Heart left ventricle (tissue), 16 donors: Measurements from ENCODE around the gene SHROOM1. TPM values are rescaled to one million over a fixed set of nuclear protein-coding genes. Genes with fewer than 3 reads are reported as not detected.

Experiments
- ATAC-seq, 4 donors: fragments of 200-7000 bp; cut with Tn5 transposase; one replicate each; pipeline ENCODE4 v1.9.1; 2020 to 2022; ENCODE audit warnings: moderate library complexity in 4 of 4, mild to moderate bottlenecking in 3 of 4, moderate number of reproducible peaks in 1 of 4
- DNase-seq, 5 donors: peaks; one replicate each; pipeline ENCODE4 v3.0.0-alpha.2; 2020
- H3K27ac ChIP-seq, 12 donors: fragments of 200-600 bp; sonication (generic) in 4 of 12; one replicate each; pipeline versions ENCODE4 v1.5.0 to v1.8.0; 2016 to 2022; ENCODE audit warnings: mild to moderate bottlenecking in 2 of 12
- H3K27me3 ChIP-seq, 9 donors: fragments of 200-600 bp; sonication (generic) in 2 of 9; one replicate each; pipeline versions ENCODE4 v1.5.1 to v1.8.0; 2016 to 2022; ENCODE audit warnings: mild to moderate bottlenecking in 3 of 9
- H3K36me3 ChIP-seq, 9 donors: fragments of 200-600 bp; sonication (generic) in 2 of 9; one replicate each; pipeline versions ENCODE4 v1.5.0 to v1.8.0; 2018 to 2022; ENCODE audit warnings: mild to moderate bottlenecking in 2 of 9
- H3K4me1 ChIP-seq, 12 donors: fragments of 200-600 bp; sonication (generic) in 4 of 12; one replicate each; pipeline versions ENCODE4 v1.5.0 to v1.8.0; 2016 to 2022; ENCODE audit warnings: mild to moderate bottlenecking in 3 of 12
- H3K4me3 ChIP-seq, 12 donors: fragments of 200-600 bp; sonication (generic) in 4 of 12; one replicate each; pipeline versions ENCODE4 v1.5.0 to v1.8.0; 2017 to 2022; ENCODE audit warnings: mild to moderate bottlenecking in 9 of 12, moderate library complexity in 4 of 12
- H3K9me3 ChIP-seq, 12 donors: fragments of 200-600 bp; sonication (generic) in 4 of 12; one replicate each; pipeline versions ENCODE4 v1.5.0 to v1.8.0; 2016 to 2022; ENCODE audit warnings: mild to moderate bottlenecking in 1 of 12
- POLR2A ChIP-seq, 2 donors: fragments of 450-650 bp; IDR thresholded peaks; one replicate each; pipeline ENCODE4 v1.6.1; 2017; ENCODE audit warnings: antibody characterized with exemption in 2 of 2, mild to moderate bottlenecking in 2 of 2, moderate library complexity in 2 of 2
- WGBS, 4 donors: extraction: QIAGEN DNeasy Blood & Tissue Kit in 2 of 4; methylation state at CpG; one replicate each; pipeline versions ENCODE4 v1.1.5 to v1.1.7; 2013 to 2018; 5-methylcytosine and 5-hydroxymethylcytosine counted together
- intact Hi-C, 10 donors: fragments of 100-400 bp; cut with DNase I; formaldehyde crosslinking; loops; one replicate each; pipeline versions ENCODE4 v1.11.1 to v1.14.2; 2022
- polyA plus RNA-seq, 2 donors: library from polyadenylated mRNA; stranded (reverse); fragments of 200-250 nt; gene quantifications; one replicate each; pipeline ENCODE4 v1.2.3, GENCODE V29; 2013
- total RNA-seq, 9 donors: library from RNA; depleted of rRNA in 2 of 9; stranded (reverse); fragments of >200 nt in 2 of 9; fragmentation: NEBNext Ultra II Directional in 3 of 9; extraction: Animal tissue kit (Norgen Biotek cat#: 25700) in 3 of 9; gene quantifications; one replicate each; pipeline versions ENCODE4 v1.1.0 to v1.2.4, GENCODE V29; 2016 to 2023
- TF ChIP-seq, protein P1 (sequence below), 12 donors: fragments of 200-600 bp; sonication (generic) in 4 of 12; IDR thresholded peaks; one replicate each; pipeline versions ENCODE4 v1.5.0 to v1.8.0; 2018 to 2022; ENCODE audit warnings: antibody characterized with exemption in 12 of 12, mild to moderate bottlenecking in 5 of 12
- donor health status: ischemic (EF 13 %, LVEDD 7.1; RV severe dilation, severe dysfunction).
- donor health status: healthy with polysubstance abuse.
- donor health status: DM: no; HTN: yes; CAD: no.
- donor health status: DM: no; HTN: no; CAD: no.
- donor health status: ischemic (EF 25% LVEDD 6.9; RV normal size, moderate dysfunction).
- donor health status: ischemic (EF 25% LVEDD 5.7; RV mildly dilated, moderate dysfunction).
- donor health status: healthy.
- donor health status: DM: yes; HTN: yes; CAD: no.
- donor health status: ischemic (EF 35%, LVEDD 5.7; RV mildly dilated, moderate dysfunction).
- donor health status: nonischemic (EF 11% LVEDD 7.7; RV severe dilation, severe dysfunction).
- donor health status: DM: yes; HTN: yes; CAD: no.
- donor health status: PGD.
- donor health status: ischemic (EF 29% LVEDD 5.4; RV normal size, mild dysfunction).
- donor health status: nonischemic (EF 23%, LVEDD 6.1; RV moderate dilation, normal function).

The SHROOM1 gene
- total and polyA plus RNA-seq, 11 donors, result 2.0 to 6.8 (median 4.7) TPM

- H3K4me3 ChIP-seq, result no peak overlapping the region
- DNase-seq (no peak), ATAC-seq (peak in 1 of 4 donors; percentile 32)
- intact Hi-C loops, result no loop called here
- peaks cover 0 to 22% (median 6%) of the 10 kb centered on the region in 12 donors for H3K4me1 ChIP-seq
- H3K9me3 ChIP-seq, result no peaks in the 10 kb centered on the region
- peak overlapping the region in 1 of 12 donors; percentile 13 for H3K27ac ChIP-seq
- peaks cover 0 to 4% (median 0%) of the 10 kb centered on the region in 9 donors for H3K27me3 ChIP-seq
- no peaks in the 10 kb centered on the region for H3K36me3 ChIP-seq
- TF ChIP-seq, protein P1, sequence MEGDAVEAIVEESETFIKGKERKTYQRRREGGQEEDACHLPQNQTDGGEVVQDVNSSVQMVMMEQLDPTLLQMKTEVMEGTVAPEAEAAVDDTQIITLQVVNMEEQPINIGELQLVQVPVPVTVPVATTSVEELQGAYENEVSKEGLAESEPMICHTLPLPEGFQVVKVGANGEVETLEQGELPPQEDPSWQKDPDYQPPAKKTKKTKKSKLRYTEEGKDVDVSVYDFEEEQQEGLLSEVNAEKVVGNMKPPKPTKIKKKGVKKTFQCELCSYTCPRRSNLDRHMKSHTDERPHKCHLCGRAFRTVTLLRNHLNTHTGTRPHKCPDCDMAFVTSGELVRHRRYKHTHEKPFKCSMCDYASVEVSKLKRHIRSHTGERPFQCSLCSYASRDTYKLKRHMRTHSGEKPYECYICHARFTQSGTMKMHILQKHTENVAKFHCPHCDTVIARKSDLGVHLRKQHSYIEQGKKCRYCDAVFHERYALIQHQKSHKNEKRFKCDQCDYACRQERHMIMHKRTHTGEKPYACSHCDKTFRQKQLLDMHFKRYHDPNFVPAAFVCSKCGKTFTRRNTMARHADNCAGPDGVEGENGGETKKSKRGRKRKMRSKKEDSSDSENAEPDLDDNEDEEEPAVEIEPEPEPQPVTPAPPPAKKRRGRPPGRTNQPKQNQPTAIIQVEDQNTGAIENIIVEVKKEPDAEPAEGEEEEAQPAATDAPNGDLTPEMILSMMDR (IDR thresholded peaks at IDR 0.05), result no peak
- TF ChIP-seq POLR2A (IDR thresholded peaks at IDR 0.05), result no peak
- 45 to 77% (median 62%) methylated on average over 4 of the region's 4 CpGs for WGBS, 4 donors
Measured at GRCh38 chr5:132782101-132782500, 48.3 kb downstream of the SHROOM1 start.

DNA sequence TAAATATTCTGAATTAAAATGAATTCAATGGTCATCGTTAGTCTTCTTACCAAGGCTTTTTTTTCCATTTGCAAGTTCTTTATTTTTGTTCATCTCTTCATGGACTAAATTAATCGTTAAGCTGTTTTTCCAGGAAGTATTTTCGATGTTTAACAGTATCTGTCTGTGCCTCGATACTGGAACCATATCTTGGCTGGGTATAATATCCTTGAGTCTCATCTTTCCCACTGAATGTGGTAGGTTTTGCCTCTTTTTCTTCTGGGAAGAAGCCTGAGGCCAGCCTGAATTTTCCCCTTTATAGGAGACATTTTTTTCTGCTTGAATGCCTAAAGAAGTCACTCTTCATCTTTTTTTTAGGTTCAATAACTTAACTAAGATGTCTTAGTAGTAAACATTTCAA, 49.4 kb downstream of the SHROOM1 start:
- Histone ChIP-seq H3K27me3 (peaks cover 0 to 4% (median 0%) of the 10 kb centered on the region in 9 donors), H3K4me3 (no peak overlapping the region), H3K9me3 (no peaks in the 10 kb centered on the region), H3K4me1 (peaks cover 0 to 25% (median 8%) of the 10 kb centered on the region in 12 donors), H3K36me3 (no peaks in the 10 kb centered on the region), H3K27ac (no peak overlapping the region)
- 94 to 95% (median 95%) methylated on average over 4 of the region's 4 CpGs for WGBS, 4 donors
- ATAC-seq (no peak), DNase-seq (no peak)
- TF ChIP-seq POLR2A (IDR thresholded peaks at IDR 0.05), result no peak
- TF ChIP-seq, protein P1 (IDR thresholded peaks at IDR 0.05), result no peak
- intact Hi-C loops, result no loop called here

- TF ChIP-seq POLR2A (IDR thresholded peaks at IDR 0.05), result no peak
- TF ChIP-seq, protein P1 (IDR thresholded peaks at IDR 0.05), result no peak
- Histone ChIP-seq H3K27ac (no peak overlapping the region), H3K36me3 (no peaks in the 10 kb centered on the region), H3K4me1 (peaks cover 0 to 30% (median 11%) of the 10 kb centered on the region in 12 donors), H3K9me3 (no peaks in the 10 kb centered on the region), H3K27me3 (peaks cover 0 to 4% (median 0%) of the 10 kb centered on the region in 9 donors), H3K4me3 (no peak overlapping the region)
- 94 to 98% (median 95%) methylated on average over 1 of the region's 1 CpG for WGBS, 4 donors
- ATAC-seq, result no peak
- intact Hi-C loops, result no loop called here
- no peak for DNase-seq
Measured at GRCh38 chr5:132780577-132780976, 49.9 kb downstream of the SHROOM1 start.

DNA sequence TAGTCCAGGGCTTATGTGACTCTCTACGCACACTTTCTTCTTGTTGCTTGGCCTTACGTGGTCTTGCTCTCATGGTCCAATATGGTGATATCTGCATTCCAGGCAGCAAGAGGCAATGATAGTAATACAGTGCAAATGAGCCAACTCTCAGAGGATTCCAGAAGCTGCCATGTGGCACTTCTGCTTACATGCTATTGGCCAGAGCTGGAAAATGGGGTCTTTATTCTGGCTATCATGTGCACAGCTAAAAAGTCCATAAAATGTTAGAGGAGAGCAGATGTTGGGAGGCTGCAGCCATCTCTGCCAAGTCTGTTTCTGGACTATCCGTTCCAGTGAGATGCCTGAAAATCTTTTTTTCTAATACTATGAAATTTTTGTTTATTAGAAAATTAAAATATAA, 50.5 kb downstream of the SHROOM1 start:
- no peak overlapping the region for H3K4me3 ChIP-seq
- ATAC-seq (no peak), DNase-seq (no peak)
- H3K36me3 ChIP-seq, result no peaks in the 10 kb centered on the region
- no peak overlapping the region for H3K27ac ChIP-seq
- 93 to 94% (median 93%) methylated on average over 3 of the region's 3 CpGs for WGBS, 4 donors
- peaks cover 0 to 36% (median 16%) of the 10 kb centered on the region in 12 donors for H3K4me1 ChIP-seq
- intact Hi-C loops, result loop anchor here in 3 of 10 donors (5.0 kb wide), 4 partner anchors 32 to 87 kb away; partner anchors contain the start of genes GDF9 (in 1 of the 3), KIF3A (in 1 of the 3), SOWAHA (in 1 of the 3) and UQCRQ (in 1 of the 3)
- H3K27me3 ChIP-seq, result peaks cover 0 to 4% (median 0%) of the 10 kb centered on the region in 9 donors
- H3K9me3 ChIP-seq, result no peaks in the 10 kb centered on the region
- no peak for TF ChIP-seq POLR2A (IDR thresholded peaks at IDR 0.05)
- TF ChIP-seq, protein P1 (IDR thresholded peaks at IDR 0.05), result no peak
